B cell (primary cell): ENCODE measurements around the gene STRADB. TPM values are rescaled to one million over a fixed set of nuclear protein-coding genes. Genes with fewer than 3 reads are reported as not detected.

ENCODE experiments used
- ATAC-seq: fragments of 200-7000 bp; cut with Tn5 transposase; one replicate; pipeline ENCODE4 v1.10.0; 2021; ENCODE audit warnings: low read depth, mild to moderate bottlenecking, moderate number of reproducible peaks, moderate library complexity
- CTCF ChIA-PET: fragments of 350-600 bp; sonication (Branson Sonifier 250); formaldehyde crosslinking; loops from one replicate; lab custom pipeline; 2021; ENCODE audit warnings: antibody characterized with exemption, inconsistent platforms; lab: Charles Lee
- POLR2A ChIA-PET: fragments of 350-600 bp; sonication (Branson Sonifier 250); formaldehyde crosslinking; loops from one replicate; lab custom pipeline; 2021; ENCODE audit warnings: antibody characterized with exemption; lab: Charles Lee
- DNase-seq: peaks from one replicate; pipeline ENCODE4 v3.0.0; 2013
- H2AFZ ChIP-seq: 2 replicates; pipeline ENCODE4 v1.6.1; 2012; ENCODE audit warnings: mild to moderate bottlenecking, low read depth, low read length; ENCODE audit not compliant: insufficient read depth, poor library complexity, severe bottlenecking
- H3K27ac ChIP-seq, 2 donors: 1 replicate in 1 of 2; 2 replicates in 1 of 2; pipeline ENCODE4 v1.5.1; 2012 to 2013; ENCODE audit warnings: low read length in 2 of 2, mild to moderate bottlenecking in 2 of 2, moderate library complexity in 1 of 2
- H3K27me3 ChIP-seq, 4 experiments: fragments of 200-600 bp in 1 of 4; sonication (generic) in 1 of 4; replicated peaks in 1 of 4; 1 replicate in 2 of 4; 2 replicates in 2 of 4; pipeline versions ENCODE4 v1.6.1 to v1.7.0; 2013 to 2016; ENCODE audit warnings: low read length in 3 of 4, mild to moderate bottlenecking in 2 of 4, mixed read lengths in 1 of 4, moderate library complexity in 1 of 4; ENCODE audit not compliant: insufficient read depth in 4 of 4, control insufficient read depth in 3 of 4; ENCODE audit errors: control extremely low read depth in 1 of 4
- H3K36me3 ChIP-seq, 2 experiments: replicated peaks in 1 of 2; 1 replicate in 1 of 2; 2 replicates in 1 of 2; pipeline versions ENCODE4 v1.6.1 to v1.7.1; 2013; ENCODE audit warnings: low read length in 1 of 2; ENCODE audit not compliant: insufficient read depth in 2 of 2, control insufficient read depth in 1 of 2; ENCODE audit errors: control extremely low read depth in 1 of 2, extremely low read depth in 1 of 2
- H3K4me1 ChIP-seq, 2 donors: fragments of 200-600 bp in 1 of 2; sonication (generic) in 1 of 2; 1 replicate in 1 of 2; 2 replicates in 1 of 2; pipeline versions ENCODE4 v1.5.1 to v1.6.1; 2013 to 2017; ENCODE audit warnings: low read length in 2 of 2; ENCODE audit not compliant: control insufficient read depth in 2 of 2, insufficient read depth in 2 of 2
- H3K4me2 ChIP-seq: replicated peaks from 2 replicates; pipeline ENCODE3; 2012; ENCODE audit warnings: mild to moderate bottlenecking, low read depth, low read length; ENCODE audit not compliant: poor library complexity, severe bottlenecking
- H3K4me3 ChIP-seq, 5 experiments: fragments of 200-600 bp in 1 of 5; sonication (generic) in 1 of 5; 1 replicate in 3 of 5; 2 replicates in 2 of 5; pipeline versions ENCODE4 v1.5.1 to v1.7.0; 2011 to 2016; ENCODE audit warnings: low read length in 4 of 5, mild to moderate bottlenecking in 4 of 5, low read depth in 2 of 5, control low read depth in 1 of 5, moderate library complexity in 1 of 5; ENCODE audit not compliant: insufficient read depth in 1 of 5; ENCODE audit errors: control extremely low read depth in 1 of 5, extremely low read depth in 1 of 5
- H3K79me2 ChIP-seq: fragments of 200-600 bp; sonication (generic); one replicate; pipeline ENCODE4 v1.6.0; 2016; ENCODE audit warnings: low read length; ENCODE audit not compliant: control insufficient read depth, insufficient read depth
- H3K9ac ChIP-seq: fragments of 200-600 bp; sonication (generic); 2 replicates; pipeline ENCODE4 v1.6.1; 2017; ENCODE audit warnings: mild to moderate bottlenecking, low read length, moderate library complexity
- H3K9me3 ChIP-seq, 3 donors: one replicate each; pipeline versions ENCODE4 v1.6.1 to v1.7.1; 2013; ENCODE audit warnings: low read length in 2 of 3; ENCODE audit not compliant: control insufficient read depth in 2 of 3, insufficient read depth in 1 of 3; ENCODE audit errors: control extremely low read depth in 1 of 3
- H4K20me1 ChIP-seq: 2 replicates; pipeline ENCODE4 v1.6.0; 2012; ENCODE audit warnings: mild to moderate bottlenecking, low read length; ENCODE audit not compliant: insufficient read depth, control insufficient read depth, poor library complexity, severe bottlenecking
- H3K27ac Mint-ChIP-seq: one replicate; pipeline ENCODE4 v1.8.0; 2021; ENCODE audit warnings: mixed read lengths
- H3K27me3 Mint-ChIP-seq: one replicate; pipeline ENCODE4 v1.8.0; 2021; ENCODE audit warnings: mixed read lengths
- H3K4me1 Mint-ChIP-seq: one replicate; pipeline ENCODE4 v1.8.0; 2021; ENCODE audit warnings: mixed read lengths
- H3K4me3 Mint-ChIP-seq: one replicate; pipeline ENCODE4 v1.8.0; 2021; ENCODE audit warnings: mixed read lengths
- H3K9me3 Mint-ChIP-seq: one replicate; pipeline ENCODE4 v1.8.0; 2022; ENCODE audit warnings: mixed read lengths; ENCODE audit not compliant: insufficient read depth
- CTCF ChIP-seq: fragments of 200-600 bp; IDR thresholded peaks from one replicate; pipeline ENCODE4 v1.8.0; 2022; ENCODE audit warnings: antibody characterized with exemption, mild to moderate bottlenecking
- EZH2 ChIP-seq: IDR thresholded peaks from 2 replicates; pipeline ENCODE4 v1.6.1; 2012; ENCODE audit warnings: borderline replicate concordance, low read depth, mild to moderate bottlenecking, moderate library complexity, low read length; ENCODE audit not compliant: insufficient read depth, poor library complexity, severe bottlenecking
- WGBS: methylation state at CpG from one replicate; pipeline ENCODE4 v1.1.5; 2013; ENCODE audit warnings: missing lambda C conversion rate; ENCODE audit not compliant: insufficient coverage; 5-methylcytosine and 5-hydroxymethylcytosine counted together
- intact Hi-C: fragments of 100-400 bp; cut with micrococcal nuclease; formaldehyde crosslinking; loops from one replicate; pipeline ENCODE4 v1.10.0; 2022
- polyA minus RNA-seq: library from RNA; depleted of rRNA, polyadenylated mRNA; stranded (reverse); fragments of >200 nt; gene quantifications from 2 replicates; pipeline ENCODE4 v1.2.3, GENCODE V29; 2012
- polyA plus RNA-seq: library from polyadenylated mRNA; depleted of rRNA; stranded (reverse); fragments of >200 nt; gene quantifications from 2 replicates; pipeline ENCODE4 v1.2.3, GENCODE V29; 2012
- total RNA-seq, 2 donors: library from RNA; stranded (reverse); fragments of 120-200 nt in 1 of 2; gene quantifications; 1 replicate in 1 of 2; 2 replicates in 1 of 2; pipeline versions ENCODE4 v1.2.3 to v1.2.4, GENCODE V29; 2013 to 2022

Gene STRADB
- total RNA-seq (17.5 and 20.6 TPM in 2 replicates), polyA plus RNA-seq (14.6 and 17.2 TPM in 2 replicates), polyA minus RNA-seq (11.0 and 16.3 TPM in 2 replicates)
- 45.7 TPM for total RNA-seq (2013)

- POLR2A ChIA-PET = interaction anchor here (0.7 to 2.2 kb wide), 8 partner anchors 54 to 587 kb away, joined by 3 to 8 read pairs (median 6); partner anchors contain the start of genes ALS2, CFLAR, CLK1 and NIF3L1
- H3K4me3 ChIP-seq = peak within 1 kb of the TSS; percentile 61 to 94 (median 69)
- H3K36me3 ChIP-seq = peaks cover 0 to 7% of the 10 kb centered on the region in 2 experiments
- H3K4me1 Mint-ChIP-seq = peaks cover 41% of the 10 kb centered on the region
- H4K20me1 ChIP-seq = no peaks in the 10 kb centered on the region
- peak within 1 kb of the TSS; percentile 54 to 88 for H3K27ac ChIP-seq
- CTCF ChIA-PET = interaction anchor here (0.6 to 2.0 kb wide), 9 partner anchors 57 to 562 kb away, joined by 3 to 5 read pairs (median 3); partner anchors contain the start of genes ALS2, CASP10, NIF3L1 and PPIL3
- H3K9me3 Mint-ChIP-seq = no peaks in the 10 kb centered on the region
- H3K27me3 Mint-ChIP-seq = no peaks in the 10 kb centered on the region
- H3K9me3 ChIP-seq = no peaks in the 10 kb centered on the region
- no peaks in the 10 kb centered on the region for H3K27me3 ChIP-seq
- H2AFZ ChIP-seq = peak within 1 kb of the TSS; percentile 83
- TF ChIP-seq EZH2 = no peak
- peak; percentile 48 for TF ChIP-seq CTCF
- under 1% methylated on average over 78 of the region's 78 CpGs for WGBS
- ATAC-seq = peak; percentile 92
- H3K27ac Mint-ChIP-seq = peak within 1 kb of the TSS; percentile 96
- H3K79me2 ChIP-seq = peaks cover 55% of the 10 kb centered on the region
- H3K9ac ChIP-seq = peak within 1 kb of the TSS; percentile 82
- intact Hi-C loops = loop anchor here (1.0 to 10.0 kb wide), 15 partner anchors 123 to 1786 kb away; partner anchors contain the start of genes BZW1, C2orf69, CYP20A1 and FZD7
- peak within 1 kb of the TSS; percentile 97 for H3K4me3 Mint-ChIP-seq
- H3K4me2 ChIP-seq = peak within 1 kb of the TSS; percentile 83
- H3K4me1 ChIP-seq = peaks cover 39 to 43% of the 10 kb centered on the region in 2 donors
- DNase-seq = peak; percentile 98
Measured at GRCh38 chr2:201451292-201452057, at the start of gene STRADB, which contains the start of gene TRAK2. STRADB (plus strand) TSS chr2:201451740; CDS start chr2:201454841, 3,101 bp downstream. TRAK2 (minus strand) TSS chr2:201451458; CDS start chr2:201420507, 30,951 bp downstream.

GRCh38 chr2:201401815-201402214 lies 49.7 kb upstream of the STRADB start:
- H3K4me1 Mint-ChIP-seq = peaks cover 12% of the 10 kb centered on the region

More at GRCh38 chr2:201401815-201402214, 49.7 kb upstream of the STRADB start:
- Histone ChIP-seq H4K20me1 (peaks cover 5% of the 10 kb centered on the region), H2AFZ (no peak overlapping the region), H3K4me1 (peaks cover 3% of the 10 kb centered on the region in 2 donors), H3K4me2 (no peak overlapping the region), H3K9me3 (no peaks in the 10 kb centered on the region), H3K36me3 (peaks cover 20 to 27% of the 10 kb centered on the region in 2 experiments), H3K4me3 (no peak overlapping the region), H3K9ac (no peak overlapping the region), H3K27ac (no peak overlapping the region), H3K79me2 (peaks cover 61% of the 10 kb centered on the region), H3K27me3 (no peaks in the 10 kb centered on the region)
- DNase-seq = no peak
- CTCF ChIA-PET = no interaction called here
- POLR2A ChIA-PET = no interaction called here
- Mint-ChIP-seq H3K27ac (no peak overlapping the region), H3K4me3 (no peak overlapping the region), H3K27me3 (no peaks in the 10 kb centered on the region), H3K9me3 (no peaks in the 10 kb centered on the region)
- ATAC-seq = no peak
- intact Hi-C loops = no loop called here
- no peak for TF ChIP-seq EZH2
- WGBS = no CpG with 5 or more reads among the region's 3 CpGs
